ENCODE results near the gene CCDC6. TPM values are rescaled to one million over a fixed set of nuclear protein-coding genes. Genes with fewer than 3 reads are reported as not detected.
A peak's percentile ranks its signal among the peaks of the same experiment; 100 is the strongest.

Gene CCDC6
- total RNA-seq, 2 experiments from 2014 or later, result 21.6 to 22.1 TPM

DNA sequence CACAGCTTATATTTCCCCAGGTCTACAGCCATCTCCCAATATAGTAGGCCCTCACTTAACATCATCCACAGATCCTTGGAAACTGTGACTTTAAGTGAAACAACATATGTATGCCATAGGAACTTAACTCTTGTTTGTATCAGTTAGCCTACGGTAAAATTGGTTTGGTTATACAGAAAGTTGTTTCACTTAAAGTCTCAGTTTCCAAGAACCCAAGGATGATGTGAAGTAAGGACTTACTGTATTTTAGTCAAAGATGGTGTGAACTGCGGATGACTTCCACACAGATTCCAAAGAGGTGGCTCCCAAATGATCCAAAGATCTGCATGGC, 96.7 kb downstream of the CCDC6 start:
- peak; percentile 6 for TF ChIP-seq CTCF (IDR thresholded peaks at IDR 0.05)
- H3K4me1 ChIP-seq (ENCODE audit: insufficient read depth, low read length), result no peaks in the 10 kb centered on the region
- Mint-ChIP-seq H3K27ac (no peak overlapping the region), H3K27me3 (no peaks in the 10 kb centered on the region), H3K4me1 (ENCODE audit: low read depth) (no peaks in the 10 kb centered on the region), H3K9me3 (no peaks in the 10 kb centered on the region), H3K4me3 (no peak overlapping the region), H3K36me3 (ENCODE audit: low read depth) (peaks cover 97% of the 10 kb centered on the region)
- no peak for ATAC-seq (ENCODE audit: poor library complexity)
- H3K9me3 ChIP-seq (ENCODE audit: control insufficient read depth in 1 of 2, insufficient read depth in 1 of 2, low read length in 2 of 2), result no peaks in the 10 kb centered on the region
- H3K4me3 ChIP-seq (ENCODE audit: low read length), result no peak overlapping the region
- ChIA-PET POLR2A (no interaction called here), CTCF (interaction anchor here (1.1 kb wide), 1 partner anchor 10 kb away, joined by 3 read pairs; no protein-coding TSS in a partner anchor)
- H3K36me3 ChIP-seq (ENCODE audit: insufficient read depth, low read length), result peaks cover 90% of the 10 kb centered on the region
- H3K27ac ChIP-seq (ENCODE audit: low read depth in 1 of 2, low read length in 2 of 2), result no peak overlapping the region
- no peak for DNase-seq
- intact Hi-C loops (cut with DNase I, micrococcal nuclease), result no loop called here
- no peaks in the 10 kb centered on the region for H3K27me3 ChIP-seq (ENCODE audit: control insufficient read depth in 1 of 2, insufficient read depth in 2 of 2, low read length in 2 of 2)

- peak; percentile 19 to 65 (median 42) for DNase-seq
- H3K4me1 Mint-ChIP-seq (ENCODE audit: low read depth), result no peaks in the 10 kb centered on the region
- Histone ChIP-seq H3K27me3 (ENCODE audit: control insufficient read depth in 1 of 2, insufficient read depth in 2 of 2, low read length in 2 of 2) (no peaks in the 10 kb centered on the region), H3K27ac (ENCODE audit: low read depth in 1 of 2, low read length in 2 of 2) (no peak overlapping the region), H3K36me3 (ENCODE audit: insufficient read depth, low read length) (peaks cover 91% of the 10 kb centered on the region), H3K4me3 (ENCODE audit: low read length) (no peak overlapping the region), H3K9me3 (ENCODE audit: control insufficient read depth in 1 of 2, insufficient read depth in 1 of 2, low read length in 2 of 2) (no peaks in the 10 kb centered on the region), H3K4me1 (ENCODE audit: insufficient read depth, low read length) (no peaks in the 10 kb centered on the region)
- no peak overlapping the region for H3K4me3 Mint-ChIP-seq
- peaks cover 97% of the 10 kb centered on the region for H3K36me3 Mint-ChIP-seq (ENCODE audit: low read depth)
- no peak overlapping the region for H3K27ac Mint-ChIP-seq
- H3K27me3 Mint-ChIP-seq, result no peaks in the 10 kb centered on the region
- no peaks in the 10 kb centered on the region for H3K9me3 Mint-ChIP-seq
- ChIA-PET CTCF (interaction anchor here (1.1 kb wide), 1 partner anchor 9 kb away, joined by 3 read pairs; no protein-coding TSS in a partner anchor), POLR2A (no interaction called here)
- peak; percentile 46 for TF ChIP-seq CTCF (IDR thresholded peaks at IDR 0.05)
- ATAC-seq (ENCODE audit: poor library complexity), result peak; percentile 52
- intact Hi-C loops (cut with DNase I, micrococcal nuclease), result no loop called here
Observed at GRCh38 chr10:59808896-59809643, 97.3 kb downstream of the CCDC6 start.

GRCh38 chr10:59807629-59808620, 98.4 kb downstream of the CCDC6 start:
- POLR2A ChIA-PET, result no interaction called here
- H3K27me3 Mint-ChIP-seq, result no peaks in the 10 kb centered on the region
- ATAC-seq (ENCODE audit: poor library complexity) (no peak), DNase-seq (no peak)
- TF ChIP-seq CTCF (IDR thresholded peaks at IDR 0.05), result no peak
- H3K9me3 ChIP-seq (ENCODE audit: control insufficient read depth in 1 of 2, insufficient read depth in 1 of 2, low read length in 2 of 2), result no peaks in the 10 kb centered on the region
- no peaks in the 10 kb centered on the region for H3K4me1 Mint-ChIP-seq (ENCODE audit: low read depth)
- no peak overlapping the region for H3K4me3 Mint-ChIP-seq
- CTCF ChIA-PET, result no interaction called here
- peaks cover 97% of the 10 kb centered on the region for H3K36me3 Mint-ChIP-seq (ENCODE audit: low read depth)
- no peaks in the 10 kb centered on the region for H3K9me3 Mint-ChIP-seq
- intact Hi-C loops (cut with DNase I, micrococcal nuclease), result no loop called here
- no peak overlapping the region for H3K27ac ChIP-seq (ENCODE audit: low read depth in 1 of 2, low read length in 2 of 2)
- H3K27me3 ChIP-seq (ENCODE audit: control insufficient read depth in 1 of 2, insufficient read depth in 2 of 2, low read length in 2 of 2), result no peaks in the 10 kb centered on the region
- H3K4me3 ChIP-seq (ENCODE audit: low read length), result no peak overlapping the region
- peaks cover 97% of the 10 kb centered on the region for H3K36me3 ChIP-seq (ENCODE audit: insufficient read depth, low read length)
- no peak overlapping the region for H3K27ac Mint-ChIP-seq
- no peaks in the 10 kb centered on the region for H3K4me1 ChIP-seq (ENCODE audit: insufficient read depth, low read length)

All from CD4-positive, alpha-beta T cell (primary cell).